Gastrocnemius medialis (tissue), 4 donors: Measurements from ENCODE around the gene TNK1.

Experiments
- POLR2A ChIP-seq, 2 donors: fragments of 450-650 bp; IDR thresholded peaks; one replicate each; pipeline ENCODE4 v1.6.1; 2017; ENCODE audit warnings: antibody characterized with exemption in 2 of 2, mild to moderate bottlenecking in 2 of 2, moderate library complexity in 2 of 2
- TF ChIP-seq, protein P1 (sequence below), 5 experiments: fragments of 450-650 bp in 3 of 5; fragments of 200-600 bp in 2 of 5; sonication (generic) in 2 of 5; IDR thresholded peaks in 4 of 5; conservative IDR thresholded peaks in 1 of 5; 1 replicate in 4 of 5; 2 replicates in 1 of 5; pipeline ENCODE4 v1.5.1; 2016 to 2019; ENCODE audit warnings: antibody characterized with exemption in 5 of 5, mild to moderate bottlenecking in 3 of 5, moderate library complexity in 3 of 5

DNA sequence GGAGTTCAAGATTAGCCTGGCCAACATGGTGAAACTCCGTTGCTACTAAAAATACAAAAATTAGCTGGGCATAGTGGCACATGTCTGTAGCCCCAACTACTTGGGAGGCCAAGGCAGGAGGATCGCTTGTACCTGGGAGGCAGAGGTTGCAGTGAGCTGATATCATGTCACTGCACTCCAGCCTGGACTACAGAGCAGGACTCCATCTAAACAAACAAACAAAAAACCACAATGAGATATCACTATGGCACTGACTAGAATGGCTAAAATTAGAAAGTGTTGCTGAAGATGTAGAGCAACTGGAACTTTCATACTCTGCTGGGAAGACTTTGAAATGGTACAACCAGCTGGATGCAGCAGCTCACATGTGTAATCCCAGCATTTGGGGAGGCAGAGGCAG lies 6.5 kb upstream of the TNK1 start:
- TF ChIP-seq, protein P1, sequence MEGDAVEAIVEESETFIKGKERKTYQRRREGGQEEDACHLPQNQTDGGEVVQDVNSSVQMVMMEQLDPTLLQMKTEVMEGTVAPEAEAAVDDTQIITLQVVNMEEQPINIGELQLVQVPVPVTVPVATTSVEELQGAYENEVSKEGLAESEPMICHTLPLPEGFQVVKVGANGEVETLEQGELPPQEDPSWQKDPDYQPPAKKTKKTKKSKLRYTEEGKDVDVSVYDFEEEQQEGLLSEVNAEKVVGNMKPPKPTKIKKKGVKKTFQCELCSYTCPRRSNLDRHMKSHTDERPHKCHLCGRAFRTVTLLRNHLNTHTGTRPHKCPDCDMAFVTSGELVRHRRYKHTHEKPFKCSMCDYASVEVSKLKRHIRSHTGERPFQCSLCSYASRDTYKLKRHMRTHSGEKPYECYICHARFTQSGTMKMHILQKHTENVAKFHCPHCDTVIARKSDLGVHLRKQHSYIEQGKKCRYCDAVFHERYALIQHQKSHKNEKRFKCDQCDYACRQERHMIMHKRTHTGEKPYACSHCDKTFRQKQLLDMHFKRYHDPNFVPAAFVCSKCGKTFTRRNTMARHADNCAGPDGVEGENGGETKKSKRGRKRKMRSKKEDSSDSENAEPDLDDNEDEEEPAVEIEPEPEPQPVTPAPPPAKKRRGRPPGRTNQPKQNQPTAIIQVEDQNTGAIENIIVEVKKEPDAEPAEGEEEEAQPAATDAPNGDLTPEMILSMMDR (IDR thresholded peaks at IDR 0.05 in 4 of 5, conservative IDR thresholded peaks at IDR 0.05 in 1 of 5), result no peak
- no peak for TF ChIP-seq POLR2A (IDR thresholded peaks at IDR 0.05)
